ENCODE measurements around the gene MB.

GRCh38 chr22:35592418-35592967 lies 24.6 kb downstream of the MB start:
- TF ChIP-seq REST (IDR thresholded peaks at IDR 0.05) (no peak), CTCF (IDR thresholded peaks at IDR 0.05; ENCODE audit: low read depth, low read length, missing input control) (no peak), YY1 (IDR thresholded peaks at IDR 0.05) (no peak), RAD21 (IDR thresholded peaks at IDR 0.05) (no peak), FOXA1 (IDR thresholded peaks at IDR 0.05) (no peak), ATF3 (IDR thresholded peaks at IDR 0.05) (no peak), MAX (IDR thresholded peaks at IDR 0.05) (no peak), NR2F2 (IDR thresholded peaks at IDR 0.05) (no peak), SP1 (IDR thresholded peaks at IDR 0.05) (no peak)

Measured in liver (tissue), 3 donors.